T-cell (primary cell): ENCODE measurements around the gene ROPN1. TPM values are rescaled to one million over a fixed set of nuclear protein-coding genes. Genes with fewer than 3 reads are reported as not detected.
"Not testable (repeated sequence)": the region's sequence is repeated elsewhere in the genome, so short reads cannot be mapped to it uniquely, and the experiment has no call there.

Experiments used
- ATAC-seq, 4 experiments: fragments of 200-7000 bp in 3 of 4; fragments of 150-1000 bp in 1 of 4; cut with Tn5 transposase; replicated peaks in 1 of 4; 1 replicate in 3 of 4; 2 replicates in 1 of 4; pipeline ENCODE4 v1.10.0; 2021; ENCODE audit warnings: moderate library complexity in 3 of 4, mild to moderate bottlenecking in 2 of 4, moderate number of reproducible peaks in 1 of 4
- CTCF ChIA-PET, 2 donors: fragments of 300-600 bp; sonication (Branson Sonifier 250); formaldehyde crosslinking; loops; one replicate each; lab custom pipeline; 2022; ENCODE audit warnings: antibody characterized with exemption in 2 of 2; lab: Charles Lee
- POLR2A ChIA-PET, 2 donors: fragments of 300-600 bp; sonication (Branson Sonifier 250); formaldehyde crosslinking; loops; one replicate each; lab custom pipeline; 2022; ENCODE audit warnings: antibody characterized with exemption in 2 of 2; lab: Charles Lee
- DNase-seq, 35 experiments: peaks; one replicate each; pipeline versions ENCODE4 v3.0.0 to v3.0.0-alpha.2; 2013 to 2023
- H3K27ac ChIP-seq: one replicate; pipeline ENCODE4 v1.5.1; 2013; ENCODE audit warnings: low read length
- H3K27me3 ChIP-seq, 2 experiments: replicated peaks in 1 of 2; 1 replicate in 1 of 2; 2 replicates in 1 of 2; pipeline versions ENCODE4 v1.6.1 to v1.7.0; 2013; ENCODE audit warnings: low read length in 1 of 2, mixed read lengths in 1 of 2; ENCODE audit not compliant: control insufficient read depth in 2 of 2, insufficient read depth in 2 of 2; ENCODE audit errors: extremely low read depth in 1 of 2
- H3K36me3 ChIP-seq, 2 donors: 1 replicate in 1 of 2; 2 replicates in 1 of 2; pipeline versions ENCODE4 v1.6.1 to v1.7.0; 2013; ENCODE audit warnings: low read length in 1 of 2; ENCODE audit not compliant: control insufficient read depth in 2 of 2, insufficient read depth in 1 of 2; ENCODE audit errors: extremely low read depth in 1 of 2
- H3K4me1 ChIP-seq, 2 experiments: 1 replicate in 1 of 2; 2 replicates in 1 of 2; pipeline versions ENCODE4 v1.6.1 to v1.7.0; 2013; ENCODE audit warnings: low read length in 2 of 2, mixed read lengths in 1 of 2; ENCODE audit not compliant: insufficient read depth in 2 of 2, control insufficient read depth in 1 of 2; ENCODE audit errors: extremely low read depth in 1 of 2
- H3K4me3 ChIP-seq, 2 donors: 1 replicate in 1 of 2; 2 replicates in 1 of 2; pipeline versions ENCODE4 v1.5.1 to v1.7.0; 2013; ENCODE audit warnings: mild to moderate bottlenecking in 2 of 2, low read length in 1 of 2, moderate library complexity in 1 of 2; ENCODE audit not compliant: control insufficient read depth in 1 of 2; ENCODE audit errors: extremely low read depth in 1 of 2
- H3K9me3 ChIP-seq: 2 replicates; pipeline ENCODE4 v1.7.0; 2013
- H3K27ac Mint-ChIP-seq, 2 donors: one replicate each; pipeline ENCODE4 v1.8.0; 2020 to 2021; ENCODE audit warnings: mild to moderate bottlenecking in 2 of 2, mixed read lengths in 2 of 2
- H3K27me3 Mint-ChIP-seq, 2 donors: one replicate each; pipeline ENCODE4 v1.8.0; 2021 to 2022; ENCODE audit warnings: mixed read lengths in 2 of 2
- H3K36me3 Mint-ChIP-seq: one replicate; pipeline ENCODE4 v1.8.0; 2021; ENCODE audit warnings: mixed read lengths
- H3K4me1 Mint-ChIP-seq, 3 donors: one replicate each; pipeline ENCODE4 v1.8.0; 2020 to 2022; ENCODE audit warnings: mixed read lengths in 3 of 3, mild to moderate bottlenecking in 1 of 3
- H3K4me3 Mint-ChIP-seq, 3 donors: one replicate each; pipeline ENCODE4 v1.8.0; 2020 to 2022; ENCODE audit warnings: mild to moderate bottlenecking in 3 of 3, mixed read lengths in 3 of 3, moderate library complexity in 3 of 3
- H3K9me3 Mint-ChIP-seq, 3 donors: one replicate each; pipeline ENCODE4 v1.8.0; 2020 to 2022; ENCODE audit warnings: mixed read lengths in 3 of 3
- WGBS: methylation state at CpG from one replicate; pipeline ENCODE4 v1.1.5; 2013; ENCODE audit warnings: missing lambda C conversion rate; ENCODE audit not compliant: insufficient coverage; 5-methylcytosine and 5-hydroxymethylcytosine counted together
- total RNA-seq, 35 experiments: library from RNA in 6 of 35; stranded (reverse) in 6 of 35; fragments of 120-200 nt in 1 of 35; gene quantifications; one replicate each; pipeline versions ENCODE4 v1.2.1 to v1.2.4 and lab custom pipeline; 2013 to 2026

The ROPN1 gene
- total RNA-seq, 5 donors from 2014 or later (not counting 1 experiment from before 2014, with no cell fraction given): not detected

DNA sequence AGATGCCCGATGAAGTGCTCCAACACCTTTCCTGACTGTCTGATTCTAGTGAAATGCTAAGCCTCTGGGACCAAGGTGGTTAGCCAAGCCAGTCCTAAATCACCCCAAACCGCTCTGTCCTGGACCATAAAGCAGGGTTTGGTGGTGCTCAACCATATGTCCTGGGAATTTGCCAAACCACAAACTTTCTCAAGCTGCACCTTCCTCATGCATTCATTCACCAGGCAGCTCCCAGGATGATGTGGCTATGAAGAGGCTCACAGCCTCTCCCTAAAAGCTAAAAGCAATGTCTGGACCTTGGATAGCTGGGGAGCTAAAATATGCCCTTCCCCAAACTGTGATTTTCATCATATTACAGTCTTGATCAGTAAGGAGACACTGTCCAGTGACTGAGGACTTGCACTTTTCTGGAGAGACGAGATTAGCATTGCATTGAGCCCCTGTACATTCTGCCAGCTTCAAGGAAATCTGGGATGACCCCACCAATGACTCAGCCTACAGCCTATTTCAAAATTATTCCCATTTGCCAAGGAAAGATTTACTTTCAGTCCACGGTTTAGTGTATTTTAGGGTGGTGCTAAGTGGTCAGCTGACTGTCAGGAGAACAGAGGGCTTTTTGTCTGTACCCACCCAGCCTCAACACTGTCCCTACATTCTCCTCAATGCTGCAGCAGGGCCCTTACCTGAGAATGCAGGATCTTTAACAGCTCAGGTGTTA is 15.6 kb downstream of the ROPN1 start:
- H3K36me3 ChIP-seq, H3K4me3 ChIP-seq, H3K4me1 ChIP-seq, H3K9me3 Mint-ChIP-seq, H3K4me3 Mint-ChIP-seq, H3K4me1 Mint-ChIP-seq, H3K9me3 ChIP-seq, POLR2A ChIA-PET, ATAC-seq, H3K27ac Mint-ChIP-seq, H3K36me3 Mint-ChIP-seq, H3K27ac ChIP-seq, DNase-seq: not testable (repeated sequence)
- peaks cover 27 to 31% of the 10 kb centered on the region in 2 donors for H3K27me3 Mint-ChIP-seq
- H3K27me3 ChIP-seq: peaks cover 0 to 14% of the 10 kb centered on the region in 2 experiments
- no CpG with 5 or more reads among the region's 4 CpGs for WGBS
- CTCF ChIA-PET: interaction anchor here in 1 of 2 donors (0.9 kb wide), 1 partner anchor 12 kb away, joined by 3 read pairs; no protein-coding TSS in a partner anchor

DNA sequence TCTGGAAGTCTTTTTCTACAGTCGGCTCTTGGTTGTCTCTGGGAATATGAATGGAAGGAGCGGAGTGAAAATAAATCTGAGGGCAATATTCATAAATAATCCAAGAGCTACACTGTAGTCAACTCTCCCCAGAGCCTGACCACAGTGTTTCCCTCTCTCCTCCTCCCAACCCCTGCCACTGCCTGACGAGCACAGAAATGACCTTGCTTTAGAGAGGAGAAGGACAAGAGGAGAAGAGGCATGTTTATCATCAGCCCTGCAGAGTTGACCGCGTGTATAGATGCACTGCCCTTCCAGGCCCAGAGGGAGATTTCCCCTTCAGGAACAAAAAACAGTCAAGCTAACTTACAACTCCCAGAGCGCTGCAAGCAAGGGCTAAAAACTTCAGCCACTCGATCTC is 16.9 kb downstream of the ROPN1 start:
- H3K9me3 Mint-ChIP-seq, H3K27ac Mint-ChIP-seq, DNase-seq, H3K4me3 Mint-ChIP-seq, H3K4me3 ChIP-seq, ATAC-seq, H3K36me3 Mint-ChIP-seq, POLR2A ChIA-PET, H3K4me1 Mint-ChIP-seq, H3K27ac ChIP-seq, H3K36me3 ChIP-seq, CTCF ChIA-PET, H3K4me1 ChIP-seq, H3K9me3 ChIP-seq: not testable (repeated sequence)
- peaks cover 0 to 10% of the 10 kb centered on the region in 2 experiments for H3K27me3 ChIP-seq
- WGBS: no CpG with 5 or more reads among the region's 7 CpGs
- peaks cover 23 to 24% of the 10 kb centered on the region in 2 donors for H3K27me3 Mint-ChIP-seq

DNA sequence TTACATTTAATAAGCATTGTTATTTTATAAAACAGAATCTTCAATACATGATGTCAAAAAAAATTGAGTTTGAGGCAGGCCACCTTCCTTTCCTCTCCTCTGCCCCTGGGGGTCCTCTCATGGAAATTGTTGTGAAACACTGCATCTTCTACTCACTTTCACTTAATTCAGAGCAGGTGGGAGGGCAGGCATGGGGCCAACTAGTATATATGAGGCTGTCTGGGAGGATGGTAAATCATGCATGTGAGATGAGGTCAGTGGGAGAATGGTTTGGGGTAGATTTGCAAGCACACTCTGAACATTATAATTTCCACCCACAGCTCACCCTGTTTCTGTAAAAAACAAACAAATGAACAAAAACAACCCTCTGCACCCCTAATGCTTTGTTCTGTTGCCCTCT is 20.5 kb downstream of the ROPN1 start:
- CTCF ChIA-PET: no interaction called here

DNA sequence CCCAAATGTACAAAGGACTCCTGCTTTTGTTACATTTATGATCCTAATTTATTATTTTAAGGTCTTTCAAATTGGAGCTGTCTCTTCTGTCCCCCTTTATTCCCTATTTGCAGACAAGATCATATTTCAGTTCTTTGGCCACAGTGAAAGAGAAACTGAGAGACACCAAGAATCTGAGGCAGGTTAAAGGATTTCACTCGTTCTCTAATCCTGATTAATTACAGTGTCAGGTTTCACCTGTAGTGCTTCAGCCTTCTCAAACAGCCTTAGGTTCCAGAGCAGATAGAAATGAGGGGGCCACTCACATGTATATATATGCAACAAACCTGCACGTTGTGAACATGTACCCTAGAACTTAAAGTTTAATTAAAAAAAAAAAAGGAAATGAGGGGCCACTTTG is 24.7 kb downstream of the ROPN1 start:
- ATAC-seq, H3K4me3 Mint-ChIP-seq, H3K4me1 ChIP-seq, CTCF ChIA-PET, H3K4me3 ChIP-seq, H3K36me3 ChIP-seq, H3K9me3 ChIP-seq, H3K9me3 Mint-ChIP-seq, DNase-seq, H3K4me1 Mint-ChIP-seq, H3K36me3 Mint-ChIP-seq, H3K27ac Mint-ChIP-seq, H3K27me3 ChIP-seq, H3K27ac ChIP-seq: not testable (repeated sequence)
- no CpG with 5 or more reads among the region's 2 CpGs for WGBS
- POLR2A ChIA-PET: interaction anchor here in 1 of 2 donors (0.6 kb wide), 1 partner anchor 1171 kb away, joined by 3 read pairs; no protein-coding TSS in a partner anchor
- H3K27me3 Mint-ChIP-seq: peaks cover 13 to 20% of the 10 kb centered on the region in 2 donors

More for the DNA sequence above, 20.5 kb downstream of the ROPN1 start:
- POLR2A ChIA-PET: no interaction called here
- H3K27me3 Mint-ChIP-seq: peaks cover 26 to 27% of the 10 kb centered on the region in 2 donors
- peaks cover 0 to 4% (median 0%) of the 10 kb centered on the region in 3 donors for H3K9me3 Mint-ChIP-seq
- H3K4me3 Mint-ChIP-seq: no peak overlapping the region
- H3K9me3 ChIP-seq: no peaks in the 10 kb centered on the region
- ATAC-seq (no peak), DNase-seq (no peak)
- peaks cover 0 to 8% of the 10 kb centered on the region in 2 experiments for H3K27me3 ChIP-seq
- no peak overlapping the region for H3K4me3 ChIP-seq
- H3K27ac ChIP-seq: no peak overlapping the region
- no peaks in the 10 kb centered on the region for H3K36me3 ChIP-seq
- no peaks in the 10 kb centered on the region for H3K4me1 ChIP-seq
- H3K36me3 Mint-ChIP-seq: no peaks in the 10 kb centered on the region
- H3K27ac Mint-ChIP-seq: no peak overlapping the region
- H3K4me1 Mint-ChIP-seq: no peaks in the 10 kb centered on the region

- no CpG with 5 or more reads among the region's 1 CpG for WGBS
- H3K9me3 Mint-ChIP-seq, H3K9me3 ChIP-seq, H3K27ac ChIP-seq, H3K4me3 Mint-ChIP-seq, CTCF ChIA-PET, H3K4me1 ChIP-seq, H3K4me3 ChIP-seq, H3K4me1 Mint-ChIP-seq, H3K27me3 ChIP-seq, DNase-seq, H3K36me3 Mint-ChIP-seq, H3K27ac Mint-ChIP-seq, H3K36me3 ChIP-seq: not testable (repeated sequence)
- POLR2A ChIA-PET: interaction anchor here in 1 of 2 donors (0.6 kb wide), 1 partner anchor 1171 kb away, joined by 3 read pairs; no protein-coding TSS in a partner anchor
- H3K27me3 Mint-ChIP-seq: peaks cover 12 to 19% of the 10 kb centered on the region in 2 donors
- ATAC-seq: peak; percentile 44 to 84 (median 52)
Observed at GRCh38 chr3:123966799-123967198, 25.1 kb downstream of the ROPN1 start.

DNA sequence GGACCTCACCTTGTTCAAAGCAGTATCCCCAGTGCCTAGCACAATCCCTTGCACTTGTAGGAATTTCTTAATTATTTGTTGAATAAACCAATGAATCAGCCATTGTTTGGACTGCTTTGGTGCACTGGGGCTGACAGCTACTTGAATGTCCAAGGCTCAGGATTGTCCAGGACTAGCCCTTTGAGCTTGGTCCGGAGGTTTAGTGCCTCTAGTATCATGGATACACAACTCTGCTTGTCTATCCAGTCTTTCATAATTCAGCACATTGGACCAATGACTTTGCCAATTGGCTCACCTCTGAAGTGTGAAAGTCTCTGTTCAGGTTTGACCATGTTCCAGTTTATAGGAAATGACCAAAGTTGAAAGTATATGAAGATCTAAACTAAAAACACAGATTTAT is 27.1 kb downstream of the ROPN1 start:
- no CpG with 5 or more reads among the region's 1 CpG for WGBS
- H3K4me3 Mint-ChIP-seq, H3K4me1 ChIP-seq, H3K27ac ChIP-seq, ATAC-seq, POLR2A ChIA-PET, H3K27ac Mint-ChIP-seq, H3K9me3 ChIP-seq, H3K4me3 ChIP-seq, H3K27me3 ChIP-seq, H3K36me3 ChIP-seq, DNase-seq, H3K9me3 Mint-ChIP-seq, H3K36me3 Mint-ChIP-seq: not testable (repeated sequence)
- peaks cover 9 to 11% (median 10%) of the 10 kb centered on the region in 3 donors for H3K4me1 Mint-ChIP-seq
- H3K27me3 Mint-ChIP-seq: peaks cover 3 to 13% of the 10 kb centered on the region in 2 donors
- CTCF ChIA-PET: interaction anchor here in 1 of 2 donors (0.6 to 1.1 kb wide), 2 partner anchors 11 to 1631 kb away, joined by 3 to 4 read pairs; no protein-coding TSS in a partner anchor
